SK-N-DZ (cell line): ENCODE measurements around the gene ANKRD10. TPM values are rescaled to one million over a fixed set of nuclear protein-coding genes. Genes with fewer than 3 reads are reported as not detected.
"Not testable (repeated sequence)": the region's sequence is repeated elsewhere in the genome, so short reads cannot be mapped to it uniquely, and the experiment has no call there.

Experiments used
- DNase-seq: peaks from one replicate; pipeline ENCODE4 v3.0.0-alpha.2; 2015; ENCODE audit warnings: low spot score
- polyA plus RNA-seq, 2 experiments: library from polyadenylated mRNA; depleted of rRNA; stranded (reverse); fragments of >200 nt; gene quantifications; 2 replicates each; pipeline ENCODE4 v1.2.3, GENCODE V29; 2014

ANKRD10 gene
- 103 and 125 TPM in 2 replicates for polyA plus RNA-seq (2014; cell fraction: cytosol; rRNA removed)
- polyA plus RNA-seq (2014; cell fraction: nucleus; rRNA removed), result 331 and 363 TPM in 2 replicates

DNA sequence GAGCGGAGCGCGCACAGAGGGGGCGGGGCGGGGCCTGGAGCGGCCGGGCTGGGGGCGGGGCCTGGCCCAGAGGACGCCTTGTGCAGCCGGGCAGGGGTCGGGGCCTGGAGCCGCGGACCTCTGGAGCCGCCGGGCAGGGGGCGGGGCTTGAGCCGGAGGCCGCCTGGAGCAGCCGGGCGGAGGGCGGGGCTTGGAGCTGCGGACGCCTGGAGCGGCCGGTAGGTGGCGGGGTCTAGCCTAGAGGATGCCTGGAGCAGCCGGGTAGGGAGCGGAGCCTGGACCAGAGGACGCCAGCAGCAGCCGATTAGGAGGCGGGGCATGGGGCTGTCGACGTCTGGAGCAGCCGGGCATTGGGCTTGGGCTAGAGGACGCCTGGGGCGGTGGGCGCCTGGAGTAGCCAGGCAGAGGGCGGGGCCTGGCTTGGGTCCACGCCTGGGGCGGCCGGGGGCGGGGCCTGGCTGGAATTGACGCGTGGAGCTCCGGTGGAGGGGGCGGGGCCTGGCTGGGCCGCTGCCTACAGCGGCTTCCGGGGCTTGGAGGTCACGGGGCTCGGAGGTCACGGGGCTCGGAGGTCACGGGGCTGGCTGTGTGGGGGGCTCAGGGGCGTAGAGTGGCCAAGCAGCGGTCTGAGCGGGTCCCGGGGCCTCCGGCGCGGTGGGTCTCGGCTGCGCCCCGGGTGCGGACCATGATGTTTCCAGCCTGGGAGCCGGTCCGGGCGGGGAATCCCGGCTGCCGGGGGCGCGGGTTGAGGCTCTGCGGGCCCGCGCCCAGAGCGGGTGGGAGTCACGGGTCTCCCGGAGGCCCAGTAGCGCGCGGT is at the start of gene ANKRD10:
Gene ANKRD10, minus strand, starts transcription at position 13 of the 817 bp plus-strand sequence. CDS start 135 bp downstream, outside the sequence.
- DNase-seq, result peak; percentile 99

DNA sequence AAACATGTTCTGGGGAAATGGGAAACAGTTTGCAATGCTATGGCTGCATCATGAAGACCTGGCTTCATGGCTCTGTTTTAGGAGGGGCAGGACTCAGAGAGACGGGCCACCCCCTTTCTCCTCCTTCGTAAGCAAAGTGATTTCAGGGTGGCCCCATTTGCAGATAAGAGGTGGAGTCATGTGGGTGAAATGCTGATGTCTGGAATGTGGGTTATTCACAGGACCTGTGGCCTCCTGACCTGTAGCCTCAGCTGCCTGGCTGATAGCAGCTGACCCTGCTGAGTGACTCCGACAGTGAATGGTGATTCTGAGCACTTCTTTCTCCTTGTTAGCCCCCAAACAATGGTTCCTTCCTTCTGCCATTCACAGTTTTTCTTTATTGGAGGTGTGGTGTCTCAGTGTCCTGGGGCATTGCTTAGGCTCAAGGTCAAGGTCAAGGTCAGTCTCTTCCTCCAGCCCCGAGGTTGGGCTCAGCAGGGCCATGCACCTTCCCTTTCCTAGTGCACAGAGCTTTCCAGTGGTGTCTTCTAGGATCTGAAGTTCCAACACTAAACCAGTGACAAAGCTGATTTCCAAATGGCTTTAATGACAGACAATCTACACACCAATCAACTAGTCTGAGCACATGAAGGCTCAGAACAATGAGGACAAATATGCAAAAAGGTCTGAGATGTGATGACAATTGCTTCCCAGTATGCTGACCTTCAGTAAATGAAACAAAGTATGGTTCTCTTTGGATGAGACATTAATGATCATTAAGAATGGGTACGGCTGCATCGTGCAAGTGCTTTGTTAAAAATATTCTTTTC is 49.6 kb upstream of the ANKRD10 start:
- no peak for DNase-seq

DNA sequence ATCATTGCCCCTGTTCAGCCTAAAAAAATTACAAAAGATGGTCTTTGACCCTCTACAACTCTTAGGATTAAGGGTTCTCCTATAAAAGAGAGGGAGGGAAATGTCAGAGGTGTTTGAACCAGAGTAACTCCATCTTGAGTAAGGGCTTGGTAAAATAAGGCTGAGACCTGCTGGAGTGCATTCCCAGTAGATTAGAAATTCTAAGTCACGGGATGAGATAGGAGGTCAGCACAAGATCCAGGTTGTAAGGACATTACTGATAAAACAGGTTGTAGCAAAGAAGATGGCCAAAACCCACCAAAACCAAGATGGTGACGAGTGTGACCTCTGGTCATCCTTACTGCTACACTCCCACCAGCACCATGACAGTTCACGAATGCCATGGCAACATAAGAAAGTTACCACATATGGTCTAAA is 48.7 kb upstream of the ANKRD10 start:
- no peak for DNase-seq

DNA sequence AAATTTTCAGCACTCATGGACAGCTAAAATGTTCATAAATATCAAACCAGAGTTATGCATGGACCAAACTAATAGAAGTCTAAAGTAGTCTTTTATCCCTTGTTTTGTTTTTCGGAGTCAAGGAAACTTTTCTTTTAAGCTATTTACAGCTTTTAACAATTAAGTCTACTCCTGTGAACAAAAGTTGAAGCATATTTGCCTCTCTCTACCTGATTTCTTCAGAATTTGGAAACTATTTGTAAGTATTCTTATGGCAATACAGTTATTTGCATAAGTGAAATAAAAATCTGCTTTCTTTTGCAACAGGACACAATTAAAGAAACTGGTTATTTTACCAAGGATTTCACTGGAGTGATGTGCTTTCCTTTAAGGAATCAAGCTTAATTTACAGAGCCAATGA is 47.1 kb upstream of the ANKRD10 start:
- no peak for DNase-seq

DNA sequence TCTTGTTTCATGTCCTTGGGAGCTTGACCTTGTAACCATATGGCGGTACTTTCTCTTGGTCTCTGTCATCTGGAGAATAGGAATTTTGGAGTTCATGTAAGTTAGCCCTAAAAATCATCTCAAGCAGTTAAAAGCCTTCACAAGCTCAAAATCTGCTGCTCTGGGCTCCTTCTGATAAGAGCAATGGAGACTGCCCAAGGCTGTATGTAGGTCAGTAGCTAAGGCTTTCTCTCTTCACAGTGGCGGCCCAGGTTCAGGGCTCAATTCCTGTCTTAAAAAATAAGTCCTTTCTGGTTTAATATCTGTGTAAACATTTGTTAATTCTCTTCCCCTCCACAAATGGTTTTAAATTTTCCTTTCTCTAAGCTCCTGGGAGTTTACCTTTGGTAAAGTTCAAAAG is 45.3 kb upstream of the ANKRD10 start:
- no peak for DNase-seq

DNA sequence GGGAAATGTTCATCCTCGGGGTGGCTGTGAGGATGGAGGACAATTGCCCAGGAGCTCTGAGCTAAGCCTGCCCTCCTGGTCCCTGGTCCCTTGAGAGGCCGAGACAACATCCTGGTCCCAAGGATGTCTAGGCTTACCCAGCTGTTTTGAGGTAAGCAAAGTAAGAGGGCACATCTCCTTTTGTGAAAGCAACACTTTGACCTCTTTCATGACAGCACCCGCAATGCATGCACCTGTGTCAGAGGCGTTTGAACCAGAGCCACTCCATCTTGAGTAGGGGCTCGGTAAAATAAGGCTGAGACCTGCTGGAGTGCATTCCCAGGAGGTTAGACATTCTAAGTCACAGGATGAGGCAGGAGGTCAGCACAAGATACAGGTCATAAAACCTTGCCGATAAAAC is 43.1 kb upstream of the ANKRD10 start:
- DNase-seq, result no peak

DNA sequence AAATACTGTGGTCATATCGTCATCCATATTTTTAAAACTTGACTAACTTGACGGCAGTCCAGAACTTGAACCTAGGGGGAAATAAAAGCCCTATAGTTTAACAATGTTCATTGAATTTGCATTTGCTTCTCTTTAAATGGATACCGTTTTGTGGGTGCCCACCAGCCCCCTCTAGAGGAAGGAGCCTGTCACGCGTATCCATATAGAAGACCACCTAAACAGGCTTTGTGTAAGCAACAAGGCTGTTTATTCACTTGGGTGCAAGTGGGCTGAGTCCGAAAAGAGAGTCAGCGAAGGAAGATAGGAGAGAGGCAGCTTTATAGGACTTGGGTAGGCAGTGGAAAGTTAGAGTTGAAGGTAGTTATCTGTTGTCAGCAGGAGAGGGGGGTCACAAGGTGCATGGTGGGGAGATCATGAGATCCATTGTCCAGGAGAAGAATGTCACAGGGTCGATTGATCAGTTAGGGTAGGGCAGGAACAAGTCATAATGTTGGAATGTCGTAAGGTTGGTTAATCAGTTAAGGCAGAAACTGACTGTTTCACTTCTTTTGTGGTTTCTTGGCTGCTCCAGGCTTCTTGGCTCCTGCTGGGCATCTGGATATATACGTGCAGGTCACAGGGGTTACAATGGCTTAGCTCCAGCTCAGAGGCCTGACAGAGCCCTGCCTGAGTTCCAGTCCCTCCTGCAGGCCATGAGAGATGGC is 42.5 kb upstream of the ANKRD10 start:
- no peak for DNase-seq

DNA sequence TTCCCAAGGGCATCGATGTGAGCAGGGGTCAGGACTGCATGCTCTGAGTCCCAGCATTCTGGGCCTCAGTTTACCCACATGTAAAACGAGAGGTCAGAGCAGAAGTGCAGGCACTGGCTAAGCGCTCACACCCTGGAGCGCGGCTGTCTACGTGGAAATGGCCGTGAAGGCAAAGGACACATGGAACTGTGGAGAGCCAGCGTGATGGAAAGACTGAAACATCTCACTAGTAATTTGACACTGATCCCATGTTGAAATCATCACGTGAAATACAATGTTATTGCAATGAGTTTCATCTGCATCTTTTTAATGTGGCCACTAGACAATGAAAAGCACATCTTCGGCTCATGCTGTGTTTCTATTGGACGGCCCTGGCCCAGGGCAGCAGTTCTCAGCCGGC is 41.3 kb upstream of the ANKRD10 start:
- not testable (repeated sequence) for DNase-seq

DNA sequence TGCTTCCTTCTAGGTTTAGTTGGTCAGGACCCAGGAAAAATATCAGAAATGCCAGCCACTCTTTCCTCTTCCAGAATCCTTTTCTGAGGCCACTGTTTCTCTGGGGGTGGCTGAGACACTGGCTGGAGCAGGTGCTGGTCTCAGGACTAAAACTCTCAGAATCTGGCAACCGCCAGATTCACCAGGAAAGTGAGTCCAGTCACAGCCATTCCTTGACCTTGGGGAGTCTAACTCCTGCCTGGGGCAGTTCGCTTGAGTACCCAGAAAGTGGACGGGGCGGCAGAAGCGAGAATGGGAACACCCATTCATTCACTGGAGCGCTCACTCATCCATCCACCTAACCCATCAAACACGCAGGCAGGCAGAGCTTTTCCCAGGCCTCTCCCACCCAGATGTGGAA is 40.7 kb upstream of the ANKRD10 start:
- not testable (repeated sequence) for DNase-seq

DNA sequence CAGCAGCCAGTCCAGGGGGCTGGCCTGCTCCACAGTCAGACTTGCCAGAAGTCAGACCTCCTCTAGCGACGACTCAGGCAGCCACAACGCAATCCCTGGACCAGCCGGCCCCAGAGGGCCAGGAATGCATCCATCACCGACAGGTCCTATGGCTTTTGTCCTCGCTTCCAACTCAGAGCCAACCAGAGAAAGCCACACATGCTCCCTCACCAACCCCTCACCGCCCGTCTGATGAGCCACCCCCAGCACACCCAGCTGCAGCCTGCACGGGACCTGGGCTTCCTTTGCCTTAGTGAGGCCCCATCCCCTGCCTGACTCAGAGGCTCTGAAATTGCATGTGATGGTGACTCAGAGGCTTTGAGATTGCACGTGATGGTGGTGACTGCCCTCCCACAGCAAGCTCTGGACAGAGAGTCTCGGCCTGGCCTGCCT is 40.2 kb upstream of the ANKRD10 start:
- peak; percentile 29 for DNase-seq

DNA sequence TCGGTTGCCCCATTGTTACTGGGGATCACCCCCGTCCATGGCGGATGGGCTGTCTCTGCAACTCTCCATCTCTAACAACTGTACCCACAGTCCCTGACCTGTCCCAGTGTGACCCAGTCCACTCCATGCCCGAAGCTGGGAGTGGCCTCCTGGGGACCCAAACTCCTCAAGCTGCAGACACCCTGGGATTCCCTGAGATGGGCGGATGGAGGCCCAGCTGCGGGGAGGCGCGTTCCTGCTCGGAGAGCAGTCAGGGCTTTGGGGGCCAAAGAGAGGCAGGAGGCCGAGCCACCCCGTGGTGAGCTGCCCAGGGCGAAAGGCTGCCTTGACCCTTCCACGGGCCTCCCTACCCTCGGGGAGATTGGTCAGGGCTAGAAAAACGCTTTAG is 39.7 kb upstream of the ANKRD10 start:
- DNase-seq, result not testable (repeated sequence)

DNA sequence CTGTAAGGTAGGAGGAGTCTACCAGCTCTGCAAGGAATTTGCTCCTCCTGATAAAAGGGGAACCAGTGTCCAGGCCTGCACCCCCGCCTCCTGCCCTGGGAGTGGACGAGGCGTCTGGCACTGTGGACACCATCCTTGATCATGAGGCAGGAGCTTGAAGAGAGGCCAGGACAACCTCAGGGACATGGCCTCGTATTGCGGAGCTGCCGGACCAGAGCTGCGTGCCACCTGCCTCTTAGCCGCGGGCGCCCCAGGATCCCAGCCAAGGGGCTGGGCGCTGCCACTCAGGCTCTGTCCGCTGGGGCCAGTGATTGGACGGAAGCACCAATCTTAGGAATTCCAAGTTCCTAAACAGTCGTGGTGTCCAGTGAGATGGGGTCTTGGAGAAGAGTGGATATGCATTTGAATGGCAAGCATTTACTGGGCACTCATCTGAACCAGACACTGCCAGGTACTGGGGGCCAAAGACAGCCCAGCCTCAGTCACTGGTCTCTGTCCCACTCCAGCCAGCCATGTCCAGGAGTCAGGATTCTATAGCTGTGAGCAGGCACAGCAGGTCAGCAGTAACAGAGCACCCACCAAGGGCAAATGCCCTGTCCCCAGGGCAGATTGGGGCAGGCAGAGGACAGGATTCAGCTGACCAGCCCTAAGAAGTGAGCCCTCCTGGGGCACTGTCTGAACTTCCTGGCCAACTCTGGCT is 39.1 kb upstream of the ANKRD10 start:
- DNase-seq, result no peak

DNA sequence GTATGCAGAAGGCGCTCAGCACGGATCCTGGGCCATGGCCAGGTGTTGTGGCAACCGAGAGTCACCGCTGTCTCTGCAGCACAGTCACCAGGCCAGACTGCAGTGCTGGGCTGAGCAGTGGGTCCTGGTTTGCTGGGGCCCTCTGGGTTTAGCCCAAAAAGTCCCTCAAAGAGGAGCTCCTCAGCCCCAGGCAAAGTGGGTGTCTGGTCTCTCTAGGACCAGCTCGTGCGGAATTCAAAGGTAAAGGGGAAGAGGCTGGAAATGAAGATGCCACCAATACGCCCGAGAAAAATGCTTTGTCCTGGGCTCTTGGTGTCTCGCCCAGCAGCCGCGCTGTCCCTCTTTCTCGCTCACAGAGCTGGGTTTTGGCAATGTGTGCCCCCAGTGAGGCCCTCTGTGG is 38.5 kb upstream of the ANKRD10 start:
- no peak for DNase-seq

DNA sequence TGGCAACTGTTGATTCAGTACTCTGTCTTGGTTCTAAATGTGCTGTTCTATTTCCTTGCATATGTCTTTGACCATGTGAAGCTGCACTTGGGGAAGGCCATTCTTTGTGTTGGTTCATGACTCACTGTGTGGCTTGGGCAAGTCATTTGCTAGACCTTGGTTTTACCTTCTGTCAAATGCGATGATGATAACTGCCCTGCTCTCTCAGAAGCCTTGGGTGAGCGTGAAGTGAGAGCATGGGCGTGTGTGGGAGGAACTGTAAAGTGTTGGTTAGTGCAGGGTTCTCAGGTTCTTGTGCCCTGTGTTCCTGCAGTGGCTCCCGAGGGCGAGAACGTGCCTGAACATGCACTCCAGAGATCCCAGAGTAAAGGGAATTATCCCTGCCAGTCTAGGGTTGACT is 37.3 kb upstream of the ANKRD10 start:
- DNase-seq, result not testable (repeated sequence)

DNA sequence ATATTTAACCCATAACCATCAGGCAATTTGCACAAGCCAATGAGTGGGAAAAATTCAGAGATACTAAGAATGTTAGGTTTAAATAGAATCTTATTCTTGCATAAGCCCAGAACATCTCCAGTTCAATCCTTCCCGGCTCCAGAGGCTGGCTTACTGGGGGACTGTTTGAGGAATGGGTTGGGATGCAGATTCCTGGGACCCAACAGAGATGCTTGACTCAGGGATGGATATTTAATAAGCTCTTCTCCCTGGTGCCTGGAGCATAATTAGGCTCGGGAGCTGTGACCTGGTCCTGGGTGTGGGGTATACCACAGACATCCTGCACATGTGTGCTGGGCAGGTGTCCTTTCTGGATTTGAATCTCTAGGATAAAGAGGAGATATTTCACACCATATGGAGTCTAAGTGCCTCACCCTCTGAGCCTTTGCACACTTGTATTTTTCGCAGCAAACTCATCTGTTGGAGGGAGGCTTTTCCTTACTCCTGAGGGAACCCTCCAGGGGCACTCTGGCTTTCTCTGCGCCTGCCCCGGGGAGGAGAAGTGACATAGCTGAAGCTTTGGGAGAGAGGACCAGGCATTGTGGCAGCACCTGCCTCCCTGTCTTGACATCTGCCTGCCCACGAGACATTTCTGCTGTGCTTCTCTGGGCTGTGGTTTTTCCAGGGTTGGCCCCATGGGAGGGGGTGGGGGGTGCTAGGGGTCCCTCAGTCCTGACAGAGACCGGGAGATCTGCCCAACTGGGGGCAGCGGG is 36.1 kb upstream of the ANKRD10 start:
- DNase-seq, result no peak

DNA sequence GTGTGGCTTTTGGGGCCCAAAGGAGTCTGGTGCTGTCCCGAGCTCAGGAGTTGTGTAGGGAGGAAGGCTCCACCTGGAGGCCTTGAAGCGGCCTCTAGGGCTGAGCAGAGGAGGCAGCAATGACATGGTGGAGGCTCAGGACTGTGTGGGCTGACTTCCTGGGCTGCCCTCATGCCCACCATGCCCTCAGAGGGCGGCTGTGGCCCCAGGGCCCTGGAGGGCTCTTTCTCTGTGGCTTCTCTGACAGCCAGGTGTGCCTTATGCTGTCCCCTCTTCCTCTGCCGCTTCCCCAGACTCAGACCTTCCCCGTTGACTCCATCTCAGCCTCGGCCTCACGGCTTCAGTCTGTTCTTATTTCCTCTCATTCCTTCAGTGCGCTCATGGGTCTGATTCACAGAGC is 35.5 kb upstream of the ANKRD10 start:
- DNase-seq, result no peak

DNA sequence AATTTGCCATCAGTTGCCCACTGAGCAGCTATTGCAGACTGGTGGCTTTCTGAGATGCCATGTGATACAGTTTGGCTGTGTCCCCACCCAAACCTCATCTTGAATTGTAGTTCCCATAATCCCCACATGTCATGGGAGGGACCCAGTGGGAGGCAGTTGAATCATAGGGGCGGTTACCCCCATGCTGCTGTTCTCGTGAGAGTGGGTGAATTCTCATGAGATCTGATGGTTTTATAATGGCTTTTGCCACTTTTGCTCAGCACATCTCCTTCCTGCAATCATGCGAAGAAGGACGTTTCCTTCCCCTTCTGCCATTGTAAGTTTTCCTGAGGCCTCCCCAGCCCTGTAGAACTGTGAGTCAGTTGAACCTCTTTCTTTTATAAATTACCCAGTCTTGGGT is 34.8 kb upstream of the ANKRD10 start:
- no peak for DNase-seq

DNA sequence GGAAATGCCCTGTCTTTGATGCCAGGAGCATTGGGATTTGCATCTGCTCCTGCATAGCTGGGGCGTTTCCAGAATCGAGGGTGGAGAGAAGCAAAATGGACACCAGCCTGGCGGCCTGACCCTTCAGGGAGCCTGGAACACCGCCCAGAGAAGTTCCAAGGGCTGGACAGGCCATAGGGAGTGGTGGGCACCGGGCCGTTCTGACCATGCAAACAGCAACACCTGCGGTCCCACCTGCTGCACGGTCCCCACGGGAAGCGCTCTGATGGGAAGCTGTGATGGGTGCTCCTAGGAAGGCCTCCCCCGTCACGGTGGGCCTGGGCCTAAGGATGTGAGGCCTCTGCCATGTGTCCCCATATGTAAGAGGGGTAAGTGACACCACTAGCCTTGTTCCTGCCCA is 34.2 kb upstream of the ANKRD10 start:
- DNase-seq, result no peak

DNA sequence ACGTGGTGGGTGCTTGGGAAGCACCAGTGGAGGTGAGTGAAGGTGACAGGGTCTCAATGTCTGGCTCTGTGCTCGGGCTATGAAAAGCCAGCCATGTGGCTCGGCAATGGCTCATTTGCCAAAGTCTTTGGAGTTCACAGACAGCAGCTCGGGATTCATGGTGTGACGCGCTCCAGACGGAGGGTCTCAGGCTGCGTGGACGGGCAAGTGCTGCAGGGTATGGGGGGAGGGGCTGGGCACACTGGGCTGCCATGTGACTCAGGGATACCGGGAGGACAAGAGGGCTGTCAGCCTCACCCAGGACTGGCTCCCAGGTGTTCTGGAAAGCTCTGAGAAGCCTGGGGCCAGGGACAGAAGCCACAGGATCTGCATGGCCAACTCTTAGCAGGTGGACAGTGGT is 32.5 kb upstream of the ANKRD10 start:
- DNase-seq, result not testable (repeated sequence)

DNA sequence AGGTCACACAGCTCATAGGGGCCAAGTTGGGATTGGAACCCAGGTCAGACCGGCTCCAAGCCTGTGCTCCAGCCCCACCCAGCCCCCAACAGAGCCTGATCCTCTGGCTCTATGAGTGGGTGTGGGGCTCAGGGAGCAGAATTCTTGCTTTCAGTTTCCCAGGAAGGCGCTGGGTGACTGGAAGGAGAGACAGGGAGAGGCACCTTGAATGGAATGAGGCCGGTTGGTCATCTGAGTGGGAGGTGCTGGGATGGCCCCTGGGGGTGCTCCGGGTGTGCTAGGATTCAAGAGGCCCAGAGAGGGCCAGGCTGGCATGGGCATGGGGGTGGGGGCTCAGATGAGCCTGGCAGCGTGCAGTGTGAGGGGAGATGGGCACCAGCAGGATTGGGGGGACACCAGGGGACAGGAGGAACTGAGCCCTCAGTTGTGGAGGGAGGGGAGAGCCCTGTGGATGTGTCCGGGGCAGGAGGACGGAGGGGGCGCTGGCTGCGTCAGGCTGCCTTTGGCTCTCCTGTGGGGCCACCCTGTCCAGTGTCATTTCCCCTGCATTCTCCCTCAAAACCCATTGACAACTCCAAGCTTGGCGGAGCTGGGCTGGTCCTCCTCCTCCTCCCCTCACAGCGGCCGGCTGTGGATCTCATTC is 31.2 kb upstream of the ANKRD10 start:
- DNase-seq, result no peak
